ENCODE results near the gene LRIG2. TPM values are rescaled to one million over a fixed set of nuclear protein-coding genes. Genes with fewer than 3 reads are reported as not detected.
"Not testable (repeated sequence)": the region's sequence is repeated elsewhere in the genome, so short reads cannot be mapped to it uniquely, and the experiment has no call there.

The LRIG2 gene, protein sequence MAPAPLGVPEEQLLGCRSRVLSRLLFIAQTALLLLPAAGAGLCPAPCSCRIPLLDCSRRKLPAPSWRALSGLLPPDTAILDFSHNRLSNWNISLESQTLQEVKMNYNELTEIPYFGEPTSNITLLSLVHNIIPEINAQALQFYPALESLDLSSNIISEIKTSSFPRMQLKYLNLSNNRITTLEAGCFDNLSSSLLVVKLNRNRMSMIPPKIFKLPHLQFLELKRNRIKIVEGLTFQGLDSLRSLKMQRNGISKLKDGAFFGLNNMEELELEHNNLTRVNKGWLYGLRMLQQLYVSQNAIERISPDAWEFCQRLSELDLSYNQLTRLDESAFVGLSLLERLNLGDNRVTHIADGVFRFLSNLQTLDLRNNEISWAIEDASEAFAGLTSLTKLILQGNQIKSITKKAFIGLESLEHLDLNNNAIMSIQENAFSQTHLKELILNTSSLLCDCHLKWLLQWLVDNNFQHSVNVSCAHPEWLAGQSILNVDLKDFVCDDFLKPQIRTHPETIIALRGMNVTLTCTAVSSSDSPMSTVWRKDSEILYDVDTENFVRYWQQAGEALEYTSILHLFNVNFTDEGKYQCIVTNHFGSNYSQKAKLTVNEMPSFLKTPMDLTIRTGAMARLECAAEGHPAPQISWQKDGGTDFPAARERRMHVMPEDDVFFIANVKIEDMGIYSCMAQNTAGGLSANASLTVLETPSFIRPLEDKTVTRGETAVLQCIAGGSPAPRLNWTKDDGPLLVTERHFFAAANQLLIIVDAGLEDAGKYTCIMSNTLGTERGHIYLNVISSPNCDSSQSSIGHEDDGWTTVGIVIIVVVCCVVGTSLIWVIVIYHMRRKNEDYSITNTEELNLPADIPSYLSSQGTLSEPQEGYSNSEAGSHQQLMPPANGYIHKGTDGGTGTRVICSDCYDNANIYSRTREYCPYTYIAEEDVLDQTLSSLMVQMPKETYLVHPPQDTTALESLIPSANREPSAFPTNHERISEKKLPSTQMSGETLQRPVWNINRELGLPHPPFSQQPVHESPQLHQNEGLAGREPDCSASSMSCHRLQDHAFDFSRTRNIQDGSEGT
- 10 to 100 TPM; 20.2 to 28.5 (median 23.7) TPM for total RNA-seq
- 30.7 TPM for total RNA-seq (2013)

GRCh38 chr1:113072757-113073478 lies at the start of gene LRIG2:
Gene LRIG2 (plus strand): TSS chr1:113073198. CDS start chr1:113073407, 209 bp downstream.
- Mint-ChIP-seq H3K36me3 (no peaks in the 10 kb centered on the region), H3K27ac (peak within 1 kb of the TSS; percentile 95 to 99), H3K4me3 (peak within 1 kb of the TSS; percentile 97), H3K9me3 (no peaks in the 10 kb centered on the region), H3K4me1 (peaks cover 19 to 36% of the 10 kb centered on the region in 2 donors), H3K27me3 (ENCODE audit: low read depth in 2 of 2) (no peaks in the 10 kb centered on the region)
- TF ChIP-seq, protein P1, sequence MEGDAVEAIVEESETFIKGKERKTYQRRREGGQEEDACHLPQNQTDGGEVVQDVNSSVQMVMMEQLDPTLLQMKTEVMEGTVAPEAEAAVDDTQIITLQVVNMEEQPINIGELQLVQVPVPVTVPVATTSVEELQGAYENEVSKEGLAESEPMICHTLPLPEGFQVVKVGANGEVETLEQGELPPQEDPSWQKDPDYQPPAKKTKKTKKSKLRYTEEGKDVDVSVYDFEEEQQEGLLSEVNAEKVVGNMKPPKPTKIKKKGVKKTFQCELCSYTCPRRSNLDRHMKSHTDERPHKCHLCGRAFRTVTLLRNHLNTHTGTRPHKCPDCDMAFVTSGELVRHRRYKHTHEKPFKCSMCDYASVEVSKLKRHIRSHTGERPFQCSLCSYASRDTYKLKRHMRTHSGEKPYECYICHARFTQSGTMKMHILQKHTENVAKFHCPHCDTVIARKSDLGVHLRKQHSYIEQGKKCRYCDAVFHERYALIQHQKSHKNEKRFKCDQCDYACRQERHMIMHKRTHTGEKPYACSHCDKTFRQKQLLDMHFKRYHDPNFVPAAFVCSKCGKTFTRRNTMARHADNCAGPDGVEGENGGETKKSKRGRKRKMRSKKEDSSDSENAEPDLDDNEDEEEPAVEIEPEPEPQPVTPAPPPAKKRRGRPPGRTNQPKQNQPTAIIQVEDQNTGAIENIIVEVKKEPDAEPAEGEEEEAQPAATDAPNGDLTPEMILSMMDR (IDR thresholded peaks at IDR 0.05), result peak; percentile 88
- ATAC-seq, result peak; percentile 95 to 99 (median 95)
- Histone ChIP-seq H3K36me3 (ENCODE audit: control insufficient read depth, insufficient read depth, low read length) (no peaks in the 10 kb centered on the region), H3K4me3 (ENCODE audit: low read length) (peak within 1 kb of the TSS; percentile 72), H3K9me3 (ENCODE audit: control insufficient read depth, insufficient read depth, low read length) (no peaks in the 10 kb centered on the region), H3K27me3 (ENCODE audit: control insufficient read depth, insufficient read depth, low read length) (no peaks in the 10 kb centered on the region), H3K4me1 (ENCODE audit: control insufficient read depth, insufficient read depth, low read length) (peaks cover 10% of the 10 kb centered on the region), H3K27ac (ENCODE audit: low read length) (peak within 1 kb of the TSS; percentile 58)
- intact Hi-C loops (cut with micrococcal nuclease), result loop anchor here (2.0 to 10.0 kb wide), 5 partner anchors 118 to 692 kb away; partner anchors contain the start of genes CAPZA1, SLC16A1 and ST7L
- peak; percentile 95 to 98 for DNase-seq
- 0% methylated on average over 49 of the region's 49 CpGs for WGBS (ENCODE audit: insufficient coverage)

- H3K27me3 Mint-ChIP-seq (ENCODE audit: low read depth in 2 of 2); intact Hi-C loops (cut with micrococcal nuclease); H3K4me1 Mint-ChIP-seq; H3K36me3 Mint-ChIP-seq; H3K9me3 ChIP-seq (ENCODE audit: control insufficient read depth, insufficient read depth, low read length); H3K9me3 Mint-ChIP-seq; H3K36me3 ChIP-seq (ENCODE audit: control insufficient read depth, insufficient read depth, low read length); H3K4me3 ChIP-seq (ENCODE audit: low read length); H3K4me1 ChIP-seq (ENCODE audit: control insufficient read depth, insufficient read depth, low read length); H3K27ac Mint-ChIP-seq; H3K4me3 Mint-ChIP-seq; H3K27ac ChIP-seq (ENCODE audit: low read length); H3K27me3 ChIP-seq (ENCODE audit: control insufficient read depth, insufficient read depth, low read length); DNase-seq; ATAC-seq: not testable (repeated sequence)
- 94% methylated on average over 3 of the region's 4 CpGs for WGBS (ENCODE audit: insufficient coverage)
These were observed 49.7 kb upstream of the LRIG2 start for GRCh38 chr1:113023316-113023715.

GRCh38 chr1:113027007-113027406 lies 46.0 kb upstream of the LRIG2 start:
- no peaks in the 10 kb centered on the region for H3K36me3 ChIP-seq (ENCODE audit: control insufficient read depth, insufficient read depth, low read length)
- no peak for ATAC-seq
- no peaks in the 10 kb centered on the region for H3K36me3 Mint-ChIP-seq
- H3K27me3 Mint-ChIP-seq (ENCODE audit: low read depth in 2 of 2), result no peaks in the 10 kb centered on the region
- H3K9me3 Mint-ChIP-seq, result no peaks in the 10 kb centered on the region
- WGBS (ENCODE audit: insufficient coverage), result 99% methylated on average over 5 of the region's 5 CpGs
- H3K9me3 ChIP-seq (ENCODE audit: control insufficient read depth, insufficient read depth, low read length), result no peaks in the 10 kb centered on the region
- no peak overlapping the region for H3K27ac ChIP-seq (ENCODE audit: low read length)
- H3K4me1 ChIP-seq (ENCODE audit: control insufficient read depth, insufficient read depth, low read length), result no peaks in the 10 kb centered on the region
- TF ChIP-seq, protein P1 (IDR thresholded peaks at IDR 0.05), result no peak
- H3K4me3 ChIP-seq (ENCODE audit: low read length), result no peak overlapping the region
- no peaks in the 10 kb centered on the region for H3K4me1 Mint-ChIP-seq
- intact Hi-C loops (cut with micrococcal nuclease), result no loop called here
- DNase-seq, result no peak
- H3K4me3 Mint-ChIP-seq, result no peak overlapping the region
- no peaks in the 10 kb centered on the region for H3K27me3 ChIP-seq (ENCODE audit: control insufficient read depth, insufficient read depth, low read length)
- no peak overlapping the region for H3K27ac Mint-ChIP-seq
